A549 (cell line): ENCODE measurements around the gene HDC. TPM values are rescaled to one million over a fixed set of nuclear protein-coding genes. Genes with fewer than 3 reads are reported as not detected.
A peak's percentile ranks its signal among the peaks of the same experiment; 100 is the strongest.

Source experiments
- ATAC-seq, 2 experiments: fragments of 200-7000 bp in 1 of 2; fragments of >200 bp in 1 of 2; cut with Nextera tagmentation in 1 of 2; cut with Tn5 transposase in 1 of 2; 3 replicates each; pipeline versions ENCODE4 v1.8.0 to v1.9.1; 2018 to 2020; ENCODE audit warnings: mild to moderate bottlenecking in 1 of 2, moderate library complexity in 1 of 2
- CTCF ChIA-PET: fragments of 300-600 bp; sonication (Branson Sonifier 250); formaldehyde crosslinking; extraction: SDS; loops from one replicate; lab custom pipeline; 2021; ENCODE audit warnings: antibody characterized with exemption, inconsistent platforms; lab: Yijun Ruan, JAX
- POLR2A ChIA-PET: fragments of 350-600 bp; formaldehyde crosslinking; extraction: SDS; loops from one replicate; lab custom pipeline; 2021; ENCODE audit warnings: antibody characterized with exemption, inconsistent platforms; lab: Yijun Ruan, JAX
- DNase-seq, 2 experiments: peaks; one replicate each; pipeline versions ENCODE4 v3.0.0 to v3.0.0-alpha.2; 2011 to 2016; ENCODE audit warnings: low read depth in 1 of 2, low spot score in 1 of 2
- FAIRE-seq: peaks from 2 replicates; lab custom pipeline; 2011; peaks lifted over from hg19 to GRCh38; lab: Jason Lieb, UNC
- H3K27ac ChIP-seq, 2 experiments: fragments of >200 bp; sonication (Bioruptor Twin); formaldehyde crosslinking; 3 replicates each; pipeline ENCODE4 v1.5.1; 2016 to 2017
- H3K4me1 ChIP-seq: fragments of >200 bp; sonication (Bioruptor Twin); formaldehyde crosslinking; 3 replicates; pipeline ENCODE4 v1.6.1; 2016
- H3K4me2 ChIP-seq: fragments of >200 bp; sonication (Bioruptor Twin); formaldehyde crosslinking; 3 replicates; pipeline ENCODE4 v1.6.1; 2016
- H3K4me3 ChIP-seq: fragments of >200 bp; sonication (Bioruptor Twin); formaldehyde crosslinking; 3 replicates; pipeline ENCODE4 v1.5.1; 2016
- H3K9me3 ChIP-seq: fragments of >200 bp; sonication (Bioruptor Twin); formaldehyde crosslinking; 3 replicates; pipeline ENCODE4 v1.6.1; 2016
- BCL3 ChIP-seq: fragments of >200 bp; sonication (Bioruptor Twin); formaldehyde crosslinking; IDR thresholded peaks from 3 replicates; pipeline ENCODE4 v1.6.1; 2016
- E2F6 ChIP-seq: IDR thresholded peaks from 2 replicates; pipeline ENCODE4 v1.6.1; 2012; ENCODE audit warnings: low read depth, borderline replicate concordance
- HES2 ChIP-seq: fragments of >200 bp; sonication (Bioruptor Twin); formaldehyde crosslinking; IDR thresholded peaks from 2 replicates; pipeline ENCODE4 v1.6.1; 2016
- HMGXB4 ChIP-seq: fragments of 250-450 bp; sonication (Bioruptor Pico); IDR thresholded peaks from 2 replicates; pipeline ENCODE4 v1.5.0; 2021; ENCODE audit warnings: mild to moderate bottlenecking, moderate library complexity, borderline replicate concordance
- HOXA7 ChIP-seq: fragments of 250-450 bp; sonication (Bioruptor Pico); IDR thresholded peaks from 2 replicates; pipeline ENCODE4 v1.5.0; 2020; ENCODE audit warnings: mild to moderate bottlenecking, moderate library complexity
- JUNB ChIP-seq: fragments of >200 bp; sonication (Bioruptor Twin); formaldehyde crosslinking; IDR thresholded peaks from 2 replicates; pipeline ENCODE4 v1.6.1; 2016
- KDM1A ChIP-seq: fragments of 200-600 bp; sonication (generic); IDR thresholded peaks from 2 replicates; pipeline ENCODE4 v1.6.1; 2016; ENCODE audit warnings: low read depth, mild to moderate bottlenecking
- MAFK ChIP-seq: fragments of 450-650 bp; IDR thresholded peaks from 2 replicates; pipeline ENCODE4 v1.6.1; 2014; ENCODE audit not compliant: partially characterized antibody
- MAX ChIP-seq: IDR thresholded peaks from 2 replicates; pipeline ENCODE4 v1.6.1; 2012
- MYC ChIP-seq: IDR thresholded peaks from 2 replicates; pipeline ENCODE4 v1.6.1; 2012; ENCODE audit warnings: mild to moderate bottlenecking, inconsistent platforms, low read length, improper control_type of control experiment, borderline replicate concordance
- PBX3 ChIP-seq: IDR thresholded peaks from 2 replicates; pipeline ENCODE4 v1.6.1; 2012
- POLR2A ChIP-seq: IDR thresholded peaks from 2 replicates; pipeline ENCODE4 v1.6.1; 2012; ENCODE audit warnings: mild to moderate bottlenecking, low read length
- RAD21 ChIP-seq, 2 experiments: fragments of >200 bp in 1 of 2; sonication (Bioruptor Twin) in 1 of 2; formaldehyde crosslinking in 1 of 2; IDR thresholded peaks in 1 of 2; conservative IDR thresholded peaks in 1 of 2; 2 replicates in 1 of 2; 3 replicates in 1 of 2; pipeline ENCODE4 v1.6.1; 2012 to 2018; ENCODE audit warnings: inconsistent platforms in 1 of 2
- SMC3 ChIP-seq: fragments of >200 bp; sonication (Bioruptor Twin); formaldehyde crosslinking; IDR thresholded peaks from 3 replicates; pipeline ENCODE4 v1.6.1; 2018; ENCODE audit warnings: inconsistent platforms
- TP53 ChIP-seq: fragments of 250-450 bp; sonication (Bioruptor Pico); IDR thresholded peaks from 2 replicates; pipeline ENCODE4 v1.5.0; 2021; ENCODE audit warnings: mild to moderate bottlenecking, moderate library complexity
- ZNF302 ChIP-seq: fragments of 250-450 bp; sonication (Bioruptor Pico); IDR thresholded peaks from 2 replicates; pipeline ENCODE4 v1.9.0; 2021; ENCODE audit warnings: inconsistent platforms, mild to moderate bottlenecking, moderate library complexity
- ZSCAN20 ChIP-seq: fragments of 250-450 bp; sonication (Bioruptor Pico); IDR thresholded peaks from 2 replicates; pipeline ENCODE4 v1.8.0; 2022; ENCODE audit warnings: mild to moderate bottlenecking, moderate library complexity
- WGBS: methylation state at CpG from one replicate; pipeline ENCODE4 v1.1.6; 2017; ENCODE audit errors: missing lambda C conversion rate; 5-methylcytosine and 5-hydroxymethylcytosine counted together
- polyA plus RNA-seq, 4 experiments: library from polyadenylated mRNA; depleted of rRNA in 3 of 4; stranded (reverse); fragments of >200 nt; fragmentation: RNase III in 1 of 4; extraction: RNeasy Plus Mini Kit Qiagen cat#74134 plus additional on column Dnase treatment in 1 of 4; gene quantifications; 2 replicates in 3 of 4; 3 replicates in 1 of 4; pipeline ENCODE4 v1.2.3, GENCODE V29; 2011 to 2017

The HDC gene
- polyA plus RNA-seq, 2 of the 4 experiments (the other 2 are of a cell fraction): 0.09 to 0.13 TPM

- ChIA-PET CTCF (interaction anchor here (1.0 to 2.2 kb wide), 3 partner anchors 10 to 26 kb away, joined by 3 to 13 read pairs (median 5); no protein-coding TSS in a partner anchor), POLR2A (no interaction called here)
- Histone ChIP-seq H3K27ac (no peak overlapping the region), H3K4me1 (peaks cover 7% of the 10 kb centered on the region; the same call in 2 of the 3 replicates), H3K4me3 (no peak overlapping the region), H3K9me3 (no peaks in the 10 kb centered on the region), H3K4me2 (no peak overlapping the region)
- WGBS: 59% methylated on average over 6 of the region's 6 CpGs
- FAIRE-seq: no peak
- no peak for TF ChIP-seq PBX3
- no peak for TF ChIP-seq MAX
- no peak for TF ChIP-seq ZSCAN20
- TF ChIP-seq MYC: no peak
- TF ChIP-seq POLR2A: no peak
- no peak for TF ChIP-seq E2F6
- TF ChIP-seq HMGXB4 (CRISPR knock-in tag): no peak
- no peak for TF ChIP-seq BCL3
- no peak for TF ChIP-seq JUNB
- TF ChIP-seq MAFK: no peak
- TF ChIP-seq ZNF302 (CRISPR knock-in tag): no peak
- TF ChIP-seq HOXA7 (CRISPR knock-in tag): no peak
- TF ChIP-seq RAD21 (conservative IDR thresholded peaks at IDR 0.05 in 1 of 2, IDR thresholded peaks at IDR 0.05 in 1 of 2): no peak
- ATAC-seq: no peak
- no peak for DNase-seq
These were observed 14.6 kb downstream of the HDC start for GRCh38 chr15:50250760-50251394.

- Histone ChIP-seq H3K4me1 (peaks cover 4% of the 10 kb centered on the region; the same call in 1 of the 3 replicates), H3K4me3 (no peak overlapping the region), H3K4me2 (no peak overlapping the region), H3K9me3 (no peaks in the 10 kb centered on the region), H3K27ac (no peak overlapping the region)
- ChIA-PET CTCF (interaction anchor here (1.0 kb wide), 1 partner anchor 25 kb away, joined by 3 read pairs; no protein-coding TSS in a partner anchor), POLR2A (no interaction called here)
- ATAC-seq (no peak), FAIRE-seq (no peak), DNase-seq (no peak)
- TF ChIP-seq MAFK: peak; percentile 96
- TF ChIP-seq SMC3: no peak
- no peak for TF ChIP-seq HES2
- TF ChIP-seq TP53 (CRISPR knock-in tag): no peak
- TF ChIP-seq KDM1A: no peak
- 73% methylated on average over 2 of the region's 2 CpGs for WGBS
These were observed 15.8 kb downstream of the HDC start for GRCh38 chr15:50249704-50250103.
